ENCODE measurements around the gene VSIG4. TPM values are rescaled to one million over a fixed set of nuclear protein-coding genes. Genes with fewer than 3 reads are reported as not detected.
"Not testable (repeated sequence)": the region's sequence is repeated elsewhere in the genome, so short reads cannot be mapped to it uniquely, and the experiment has no call there.

Gene VSIG4
- total RNA-seq, 1 experiment from 2014 or later = not detected

GRCh38 chrX:66064261-66064660 is 24.4 kb upstream of the VSIG4 start:
- no peak overlapping the region for H2AK5ac ChIP-seq (ENCODE audit: insufficient read length, low read length)
- H2BK15ac ChIP-seq (ENCODE audit: low read depth, low read length) = no peak overlapping the region
- no peak overlapping the region for H3K4me3 Mint-ChIP-seq
- H2BK12ac ChIP-seq (ENCODE audit: insufficient read length, low read depth, low read length) = no peak overlapping the region
- no peak overlapping the region for H2BK120ac ChIP-seq (ENCODE audit: low read depth, low read length, poor library complexity, severe bottlenecking)
- H4K20me1 ChIP-seq (ENCODE audit: control insufficient read depth, insufficient read depth, insufficient read length) = no peaks in the 10 kb centered on the region
- no peak overlapping the region for H3K27ac ChIP-seq (ENCODE audit: insufficient read length, low read depth, low read length)
- no peak for TF ChIP-seq CTCF (conservative IDR thresholded peaks at IDR 0.05)
- H3K23ac ChIP-seq (ENCODE audit: insufficient read length, low read depth, low read length) = no peak overlapping the region
- H3K56ac ChIP-seq (ENCODE audit: insufficient read length, low read depth, low read length) = no peak overlapping the region
- no peak overlapping the region for H4K5ac ChIP-seq (ENCODE audit: insufficient read length, low read depth, low read length)
- H3K79me1 ChIP-seq (ENCODE audit: insufficient read depth, low read depth, low read length, poor library complexity, severe bottlenecking) = no peaks in the 10 kb centered on the region
- H3K27ac Mint-ChIP-seq = no peak overlapping the region
- no peaks in the 10 kb centered on the region for H3K9me3 ChIP-seq (ENCODE audit: control insufficient read depth, low read depth, low read length)
- no peak overlapping the region for H3K4ac ChIP-seq (ENCODE audit: low read depth, low read length)
- H3K9me3 Mint-ChIP-seq = peaks cover 63 to 65% of the 10 kb centered on the region in 2 experiments
- no peak overlapping the region for H3K14ac ChIP-seq (ENCODE audit: insufficient read depth, low read length)
- H3K79me2 ChIP-seq (ENCODE audit: insufficient read depth, low read length) = no peaks in the 10 kb centered on the region
- no peaks in the 10 kb centered on the region for H3K27me3 ChIP-seq (ENCODE audit: insufficient read depth, low read length)
- no peak for DNase-seq
- 0 out of 2 replicates have a peak, but pooled peaks cover 1% of the 10 kb centered on the region for H3K27me3 Mint-ChIP-seq (ENCODE audit: low read depth)
- H3K9ac ChIP-seq (ENCODE audit: extremely low read depth, insufficient read length, low read length) = no peak overlapping the region
- H3T11ph ChIP-seq (ENCODE audit: low read length) = no peak overlapping the region
- no peaks in the 10 kb centered on the region for H3K4me1 Mint-ChIP-seq
- no peak overlapping the region for H2BK20ac ChIP-seq (ENCODE audit: low read depth, low read length, poor library complexity, severe bottlenecking)
- no peak overlapping the region for H2BK5ac ChIP-seq (ENCODE audit: insufficient read length, low read length)
- no peak overlapping the region for H4K91ac ChIP-seq (ENCODE audit: insufficient read length, low read depth, low read length)
- H3K18ac ChIP-seq (ENCODE audit: insufficient read length, low read depth, low read length) = no peak overlapping the region
- no peak overlapping the region for H2AFZ ChIP-seq (ENCODE audit: low read length)
- H3K4me1 ChIP-seq (ENCODE audit: insufficient read depth, low read length) = no peaks in the 10 kb centered on the region
- H3K23me2 ChIP-seq (ENCODE audit: insufficient read length, low read depth, low read length, poor library complexity, severe bottlenecking) = no peaks in the 10 kb centered on the region
- peaks cover 0 to 4% (median 0%) of the 10 kb centered on the region in 3 experiments; a peak in 2 of 7 replicates for H3K36me3 Mint-ChIP-seq (ENCODE audit: insufficient read depth in 1 of 3, low read depth in 3 of 3)
- no CpG with 5 or more reads among the region's 4 CpGs for WGBS (ENCODE audit: extremely low coverage, insufficient read length, low lambda C conversion rate)
- no peak overlapping the region for H3K4me2 ChIP-seq (ENCODE audit: insufficient read depth, insufficient read length, low read length)
- H4K8ac ChIP-seq (replicated peaks; ENCODE audit: insufficient read length, low read depth, low read length) = no peak overlapping the region

- not testable (repeated sequence) for H3K4me1 ChIP-seq (ENCODE audit: insufficient read depth, low read length); H3K18ac ChIP-seq (ENCODE audit: insufficient read length, low read depth, low read length); H3K4me2 ChIP-seq (ENCODE audit: insufficient read depth, insufficient read length, low read length); H3K27ac Mint-ChIP-seq; H2BK120ac ChIP-seq (ENCODE audit: low read depth, low read length, poor library complexity, severe bottlenecking); H3K79me1 ChIP-seq (ENCODE audit: insufficient read depth, low read depth, low read length, poor library complexity, severe bottlenecking); H4K8ac ChIP-seq (replicated peaks; ENCODE audit: insufficient read length, low read depth, low read length); H2BK20ac ChIP-seq (ENCODE audit: low read depth, low read length, poor library complexity, severe bottlenecking); H4K91ac ChIP-seq (ENCODE audit: insufficient read length, low read depth, low read length); H2BK5ac ChIP-seq (ENCODE audit: insufficient read length, low read length); H3K79me2 ChIP-seq (ENCODE audit: insufficient read depth, low read length); H3T11ph ChIP-seq (ENCODE audit: low read length); H3K27me3 Mint-ChIP-seq (ENCODE audit: low read depth); H3K9ac ChIP-seq (ENCODE audit: extremely low read depth, insufficient read length, low read length); H3K14ac ChIP-seq (ENCODE audit: insufficient read depth, low read length); H3K23ac ChIP-seq (ENCODE audit: insufficient read length, low read depth, low read length); H3K4me3 Mint-ChIP-seq; H3K4ac ChIP-seq (ENCODE audit: low read depth, low read length); H3K36me3 Mint-ChIP-seq (ENCODE audit: insufficient read depth in 1 of 3, low read depth in 3 of 3); H3K27me3 ChIP-seq (ENCODE audit: insufficient read depth, low read length); H2BK12ac ChIP-seq (ENCODE audit: insufficient read length, low read depth, low read length); H2BK15ac ChIP-seq (ENCODE audit: low read depth, low read length); H4K5ac ChIP-seq (ENCODE audit: insufficient read length, low read depth, low read length); H3K4me1 Mint-ChIP-seq; H2AK5ac ChIP-seq (ENCODE audit: insufficient read length, low read length); H2AFZ ChIP-seq (ENCODE audit: low read length); H4K20me1 ChIP-seq (ENCODE audit: control insufficient read depth, insufficient read depth, insufficient read length); DNase-seq; H3K23me2 ChIP-seq (ENCODE audit: insufficient read length, low read depth, low read length, poor library complexity, severe bottlenecking); H3K27ac ChIP-seq (ENCODE audit: insufficient read length, low read depth, low read length); H3K56ac ChIP-seq (ENCODE audit: insufficient read length, low read depth, low read length)
- peaks cover 48 to 60% of the 10 kb centered on the region in 2 experiments for H3K9me3 Mint-ChIP-seq
- no CpG with 5 or more reads among the region's 5 CpGs for WGBS (ENCODE audit: extremely low coverage, insufficient read length, low lambda C conversion rate)
- peaks cover 24% of the 10 kb centered on the region for H3K9me3 ChIP-seq (ENCODE audit: control insufficient read depth, low read depth, low read length)
These were observed 17.1 kb upstream of the VSIG4 start for GRCh38 chrX:66057019-66057418.
